GM12874 (cell line): ENCODE measurements around the gene RCE1.

Experiments
- TF ChIP-seq, protein P1 (sequence below): IDR thresholded peaks from 2 replicates; pipeline ENCODE4 v1.5.1; 2011; ENCODE audit warnings: low read depth, mild to moderate bottlenecking, control low read depth, low read length, moderate library complexity; ENCODE audit not compliant: insufficient read depth

RCE1 gene

DNA sequence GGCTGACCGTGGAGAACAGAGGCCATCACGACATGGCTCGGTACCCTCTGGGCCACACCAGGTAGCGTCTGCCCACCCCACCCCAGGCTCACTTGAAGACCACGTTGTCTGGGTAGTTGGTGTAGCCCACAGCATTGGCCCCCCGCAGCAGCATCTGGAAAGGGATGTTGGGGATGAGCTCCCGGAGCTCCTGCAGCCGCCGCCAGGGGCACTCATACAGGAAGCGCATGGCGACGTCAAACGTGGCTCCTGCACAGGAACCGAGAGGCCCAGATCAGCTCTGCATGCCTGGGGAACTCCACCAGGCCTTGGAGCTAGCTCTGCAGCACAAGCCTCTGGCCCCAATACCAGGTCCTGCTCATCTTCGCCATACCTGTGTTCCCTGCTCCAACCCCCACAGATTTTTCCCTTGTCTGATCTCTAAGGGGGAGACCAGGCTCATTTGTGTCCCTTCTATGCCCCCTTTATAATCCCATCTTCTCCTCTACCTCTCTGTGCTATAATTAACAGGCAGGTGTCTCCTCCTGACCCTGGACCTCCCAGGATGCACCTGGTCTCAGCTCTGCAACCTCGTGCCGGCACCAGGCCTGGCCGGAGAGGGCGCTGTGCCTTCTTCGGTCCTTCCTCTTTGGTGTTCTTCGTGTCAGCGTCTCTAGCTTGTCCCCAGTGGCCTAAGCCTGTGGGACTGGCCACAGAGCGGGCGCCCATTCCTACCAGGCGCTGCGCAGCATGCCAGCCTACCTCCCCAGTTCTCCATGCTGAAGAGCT lies 8.6 kb downstream of the RCE1 start:
- TF ChIP-seq, protein P1, sequence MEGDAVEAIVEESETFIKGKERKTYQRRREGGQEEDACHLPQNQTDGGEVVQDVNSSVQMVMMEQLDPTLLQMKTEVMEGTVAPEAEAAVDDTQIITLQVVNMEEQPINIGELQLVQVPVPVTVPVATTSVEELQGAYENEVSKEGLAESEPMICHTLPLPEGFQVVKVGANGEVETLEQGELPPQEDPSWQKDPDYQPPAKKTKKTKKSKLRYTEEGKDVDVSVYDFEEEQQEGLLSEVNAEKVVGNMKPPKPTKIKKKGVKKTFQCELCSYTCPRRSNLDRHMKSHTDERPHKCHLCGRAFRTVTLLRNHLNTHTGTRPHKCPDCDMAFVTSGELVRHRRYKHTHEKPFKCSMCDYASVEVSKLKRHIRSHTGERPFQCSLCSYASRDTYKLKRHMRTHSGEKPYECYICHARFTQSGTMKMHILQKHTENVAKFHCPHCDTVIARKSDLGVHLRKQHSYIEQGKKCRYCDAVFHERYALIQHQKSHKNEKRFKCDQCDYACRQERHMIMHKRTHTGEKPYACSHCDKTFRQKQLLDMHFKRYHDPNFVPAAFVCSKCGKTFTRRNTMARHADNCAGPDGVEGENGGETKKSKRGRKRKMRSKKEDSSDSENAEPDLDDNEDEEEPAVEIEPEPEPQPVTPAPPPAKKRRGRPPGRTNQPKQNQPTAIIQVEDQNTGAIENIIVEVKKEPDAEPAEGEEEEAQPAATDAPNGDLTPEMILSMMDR: peak; percentile 48

DNA sequence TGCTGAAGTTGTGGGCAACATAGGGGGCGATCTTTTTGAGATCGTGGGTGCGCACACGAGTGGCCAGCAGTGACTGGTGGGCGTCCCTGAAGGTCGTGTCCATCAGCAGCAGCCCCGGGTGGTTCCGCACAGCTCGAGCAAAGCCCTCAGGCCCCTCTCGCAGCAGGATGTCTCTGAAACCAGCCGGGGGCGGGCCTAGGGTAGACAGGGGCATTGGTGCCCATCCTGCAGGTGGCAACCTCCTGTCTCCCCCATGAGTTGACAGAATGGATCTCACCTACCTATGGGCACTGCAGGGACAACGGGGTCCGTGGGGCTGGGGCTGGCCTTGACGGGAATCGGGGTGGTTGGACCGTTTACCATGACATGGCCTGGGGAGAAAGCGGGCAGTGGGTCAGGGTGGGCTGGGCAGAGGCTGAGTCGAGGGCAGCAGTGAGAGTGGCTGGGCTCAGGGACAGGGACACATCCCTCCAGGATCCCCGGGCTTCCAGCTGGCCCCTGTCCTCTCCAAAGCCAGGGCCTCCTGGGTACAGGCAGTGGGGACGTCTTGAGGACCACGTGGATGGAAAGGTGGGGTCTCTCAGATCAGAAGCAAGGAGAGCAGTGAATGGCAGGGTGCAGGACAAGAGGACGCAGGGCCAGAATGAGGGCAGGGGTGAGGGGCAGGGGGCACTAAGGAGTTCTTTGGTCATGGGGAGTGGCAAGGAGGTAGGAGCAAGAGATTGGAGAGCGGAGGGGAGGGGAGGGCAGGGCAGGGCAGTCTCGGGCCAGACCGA lies 9.4 kb downstream of the RCE1 start:
- TF ChIP-seq, protein P1: no peak

DNA sequence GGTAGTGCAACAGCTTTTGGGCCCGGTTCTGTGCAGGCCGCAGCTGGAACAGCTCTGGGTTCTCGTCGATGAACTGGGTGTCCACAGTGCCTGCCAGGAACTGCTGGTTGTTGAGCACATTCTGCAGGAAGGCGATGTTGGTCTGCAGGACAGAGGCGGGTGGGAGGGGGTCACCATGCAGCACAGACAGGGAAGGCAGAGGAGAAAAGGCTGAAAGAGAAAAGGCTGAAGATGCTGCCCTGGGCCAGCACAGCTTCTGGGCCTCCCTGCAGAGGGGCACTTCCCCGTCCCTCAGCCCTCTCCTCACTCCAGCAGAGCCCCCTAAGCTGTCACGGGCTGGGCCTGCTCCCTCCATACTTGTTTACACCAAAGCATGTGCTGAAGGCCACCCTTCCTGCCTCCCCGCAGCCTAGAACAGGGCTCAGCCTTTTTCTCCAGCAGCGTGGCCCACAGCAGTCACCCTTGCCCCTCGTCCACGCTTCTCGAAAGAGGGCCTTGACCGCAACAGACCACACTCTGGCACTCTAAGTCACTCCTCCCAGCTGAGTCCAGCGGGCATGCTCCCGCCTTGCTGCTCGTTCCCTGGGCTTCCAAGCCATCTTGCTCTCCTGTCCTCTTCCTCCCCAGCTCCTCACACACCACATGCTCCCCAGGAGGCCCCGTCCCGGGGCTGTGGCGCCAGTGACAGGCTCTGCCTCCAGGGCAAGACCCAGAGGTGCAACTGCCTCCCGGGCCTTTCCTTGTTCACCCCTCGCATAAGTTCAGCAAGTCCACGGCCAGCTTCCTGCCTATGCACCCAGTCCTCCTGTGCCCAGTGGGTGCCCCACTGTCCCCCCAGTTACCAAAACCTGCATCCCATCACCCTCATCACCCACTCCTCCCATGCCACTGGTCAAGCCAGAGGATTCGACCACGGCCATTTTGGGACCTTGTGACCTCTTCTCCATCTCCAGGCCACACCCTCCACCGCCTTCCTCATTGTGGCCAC lies 10.3 kb downstream of the RCE1 start:
- TF ChIP-seq, protein P1: no peak

DNA sequence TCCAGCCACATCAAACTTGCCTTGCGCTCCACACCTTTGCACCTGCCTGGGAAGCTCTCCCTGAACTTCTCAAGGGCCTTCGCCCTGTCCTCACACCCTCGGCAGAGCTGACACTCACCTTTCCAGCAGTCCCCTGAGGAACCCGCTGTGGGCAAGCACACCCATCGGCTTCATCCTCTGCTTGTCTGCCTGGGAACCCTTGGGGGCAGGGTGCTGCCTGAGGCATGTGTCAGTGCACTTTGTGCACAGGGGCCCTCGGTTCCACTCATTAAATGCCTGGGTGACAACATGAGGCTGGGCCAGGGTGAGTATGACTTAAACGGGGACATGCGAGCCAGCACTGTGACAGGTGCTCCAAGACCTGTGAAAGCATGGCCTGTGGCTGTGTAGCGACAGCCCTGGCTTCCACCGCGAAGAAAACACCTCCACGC lies 11.0 kb downstream of the RCE1 start:
- TF ChIP-seq, protein P1: no peak

DNA sequence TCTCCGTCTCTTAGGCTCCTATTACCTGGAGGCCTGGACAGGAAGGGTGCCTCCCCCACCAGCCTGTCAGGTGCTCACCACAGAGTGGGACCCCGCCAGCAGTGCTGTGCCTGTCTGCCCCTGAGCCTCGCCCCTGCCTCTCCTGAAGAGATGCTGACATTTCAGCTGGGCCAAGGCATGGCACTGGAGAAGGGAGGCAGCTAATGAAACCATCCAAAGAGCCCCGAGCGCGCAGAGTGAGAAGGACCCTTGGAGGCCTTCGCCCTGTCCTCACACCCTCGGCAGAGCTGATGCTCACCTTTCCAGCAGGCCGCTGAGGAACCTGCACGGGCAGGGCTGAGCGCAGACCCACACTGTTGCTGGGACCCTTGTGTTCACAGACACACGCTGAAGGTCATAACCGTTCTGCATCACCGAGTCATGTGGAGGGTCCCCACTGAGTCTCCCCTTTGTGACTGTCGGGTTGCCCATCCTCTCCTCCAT lies 11.5 kb downstream of the RCE1 start:
- TF ChIP-seq, protein P1: no peak

DNA sequence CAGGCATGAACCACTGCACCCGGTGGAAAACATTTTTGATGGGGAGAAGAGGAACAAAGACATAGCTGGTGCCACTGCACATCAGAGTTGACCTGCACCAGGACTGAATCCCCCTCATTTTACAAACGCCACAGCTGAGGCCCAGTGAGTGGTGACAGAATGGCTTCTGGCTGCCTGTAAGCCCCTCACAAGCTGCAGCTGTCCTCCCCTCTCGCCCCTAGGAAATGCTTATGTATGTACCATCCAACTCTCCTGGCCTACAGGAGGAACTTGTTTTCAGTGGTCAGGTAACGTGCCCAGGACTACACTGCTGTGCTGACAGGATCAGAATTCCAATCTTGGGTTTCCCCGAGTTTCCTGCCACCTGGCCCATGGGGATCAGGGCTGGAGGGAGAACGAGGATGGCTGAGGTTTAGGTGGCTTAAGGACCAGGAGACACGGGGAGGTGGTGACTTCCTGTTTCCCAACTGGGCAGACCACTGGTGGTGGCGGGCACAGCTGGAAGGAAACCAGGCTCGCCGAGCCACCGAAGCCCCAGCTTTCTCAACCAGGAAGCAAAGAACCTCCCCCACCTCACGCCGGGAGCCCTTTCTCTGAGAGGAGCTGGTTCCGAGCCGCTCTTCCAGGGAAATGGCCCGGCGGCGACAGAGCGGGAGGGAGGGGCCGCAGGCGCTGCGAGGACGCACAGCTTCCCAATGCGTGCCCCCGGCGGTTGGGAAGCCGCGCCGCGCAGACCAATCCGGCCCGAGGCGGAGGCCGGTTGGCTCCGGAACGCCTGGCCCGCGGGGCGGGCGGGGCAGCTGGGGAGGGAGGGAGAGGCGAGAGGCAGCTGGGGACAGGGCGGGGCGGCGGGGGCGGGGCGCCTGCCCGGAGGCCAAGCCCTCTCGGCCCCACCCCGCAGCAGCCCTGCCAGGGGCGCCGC lies 12.6 kb downstream of the RCE1 start:
- TF ChIP-seq, protein P1: no peak
